Measurements from ENCODE around the gene RIT2. TPM values are rescaled to one million over a fixed set of nuclear protein-coding genes. Genes with fewer than 3 reads are reported as not detected.

Gene RIT2
- total RNA-seq, 4 donors from 2014 or later = not detected

GRCh38 chr18:42707080-42707479, 408.4 kb downstream of the RIT2 start:
- no peaks in the 10 kb centered on the region for H3K27me3 ChIP-seq
- no peaks in the 10 kb centered on the region for H3K9me3 ChIP-seq
- 100% methylated on average over 1 of the region's 1 CpG; no CpG with 5 or more reads in 1 of the 2 donors for WGBS, 2 donors (ENCODE audit: low coverage in 1 of 2)
- TF ChIP-seq POLR2AphosphoS5 (IDR thresholded peaks at IDR 0.05) (no peak), POLR2A (IDR thresholded peaks at IDR 0.05) (no peak), CTCF (IDR thresholded peaks at IDR 0.05) (no peak), EP300 (IDR thresholded peaks at IDR 0.05) (no peak)
- no peak overlapping the region for H3K4me3 ChIP-seq
- no peak overlapping the region for H3K27ac ChIP-seq
- no peaks in the 10 kb centered on the region for H3K36me3 ChIP-seq
- no peak for ATAC-seq
- H3K4me1 ChIP-seq = no peaks in the 10 kb centered on the region

GRCh38 chr18:42706618-42707017, 408.9 kb downstream of the RIT2 start:
- TF ChIP-seq POLR2A (IDR thresholded peaks at IDR 0.05) (no peak), CTCF (IDR thresholded peaks at IDR 0.05) (no peak), EP300 (IDR thresholded peaks at IDR 0.05) (no peak), POLR2AphosphoS5 (IDR thresholded peaks at IDR 0.05) (no peak)
- H3K4me3 ChIP-seq = no peak overlapping the region
- no peaks in the 10 kb centered on the region for H3K27me3 ChIP-seq
- no peak overlapping the region for H3K27ac ChIP-seq
- no peaks in the 10 kb centered on the region for H3K4me1 ChIP-seq
- no peaks in the 10 kb centered on the region for H3K9me3 ChIP-seq
- ATAC-seq = no peak
- 27 to 80% methylated on average over 4 to 7 of the region's 8 CpGs for WGBS, 2 donors (ENCODE audit: low coverage in 1 of 2)
- no peaks in the 10 kb centered on the region for H3K36me3 ChIP-seq

GRCh38 chr18:42706029-42706608, 409.4 kb downstream of the RIT2 start:
- Histone ChIP-seq H3K4me3 (no peak overlapping the region), H3K27ac (no peak overlapping the region)

More at GRCh38 chr18:42706029-42706608, 409.4 kb downstream of the RIT2 start:
- TF ChIP-seq POLR2A (IDR thresholded peaks at IDR 0.05) = no peak
- TF ChIP-seq CTCF (IDR thresholded peaks at IDR 0.05) = no peak
- no peak for TF ChIP-seq EP300 (IDR thresholded peaks at IDR 0.05)
- TF ChIP-seq POLR2AphosphoS5 (IDR thresholded peaks at IDR 0.05) = no peak
- H3K9me3 ChIP-seq = no peaks in the 10 kb centered on the region
- H3K27me3 ChIP-seq = no peaks in the 10 kb centered on the region
- H3K36me3 ChIP-seq = no peaks in the 10 kb centered on the region
- WGBS, 2 donors (ENCODE audit: low coverage in 1 of 2) = 74 to 97% methylated on average over 3 to 4 of the region's 4 CpGs
- no peaks in the 10 kb centered on the region for H3K4me1 ChIP-seq
- ATAC-seq = no peak

Other genes with a start within 250 kb of the RIT2 start
- 1 to 10 TPM in 2 of 4 donors, under 1 TPM in 1, not detected in 1; 0.16 to 1.3 (median 1.1) TPM for gene SYT4, start 161.8 kb upstream of the RIT2 start, total RNA-seq